Gastrocnemius medialis (tissue), 4 donors: Measurements from ENCODE around the gene DPT. TPM values are rescaled to one million over a fixed set of nuclear protein-coding genes. Genes with fewer than 3 reads are reported as not detected.

Experiments
- ATAC-seq, 2 donors: fragments of 150-250 bp; one replicate each; pipeline ENCODE4 v1.9.1; 2016
- DNase-seq, 2 donors: peaks; one replicate each; pipeline ENCODE4 v3.0.0-alpha.2; 2019
- H3K27ac ChIP-seq, 4 donors: fragments of 200-600 bp; sonication (generic); 1 replicate in 1 of 4; 2 replicates in 3 of 4; pipeline ENCODE4 v1.5.1; 2016 to 2018; ENCODE audit warnings: mild to moderate bottlenecking in 2 of 4, moderate library complexity in 1 of 4
- H3K27me3 ChIP-seq, 3 donors: fragments of 200-600 bp; sonication (generic) in 2 of 3; 1 replicate in 1 of 3; 2 replicates in 2 of 3; pipeline versions ENCODE4 v1.5.1 to v1.6.0; 2016 to 2019; ENCODE audit warnings: mild to moderate bottlenecking in 1 of 3, moderate library complexity in 1 of 3
- H3K36me3 ChIP-seq, 2 donors: fragments of 200-600 bp; sonication (generic) in 1 of 2; one replicate each; pipeline ENCODE4 v1.5.1; 2017 to 2018
- H3K4me1 ChIP-seq, 2 donors: fragments of 200-600 bp; sonication (generic) in 1 of 2; one replicate each; pipeline ENCODE4 v1.5.1; 2016 to 2017; ENCODE audit warnings: mild to moderate bottlenecking in 2 of 2
- H3K4me3 ChIP-seq, 4 donors: fragments of 200-600 bp; sonication (generic) in 3 of 4; 1 replicate in 1 of 4; 2 replicates in 3 of 4; pipeline ENCODE4 v1.5.1; 2016 to 2019; ENCODE audit warnings: mild to moderate bottlenecking in 2 of 4
- H3K9me3 ChIP-seq, 3 donors: fragments of 200-600 bp; sonication (generic) in 2 of 3; 1 replicate in 1 of 3; 2 replicates in 2 of 3; pipeline ENCODE4 v1.5.1; 2016 to 2019
- CTCF ChIP-seq, 5 experiments: fragments of 450-650 bp in 3 of 5; fragments of 200-600 bp in 2 of 5; sonication (generic) in 2 of 5; IDR thresholded peaks in 4 of 5; conservative IDR thresholded peaks in 1 of 5; 1 replicate in 4 of 5; 2 replicates in 1 of 5; pipeline ENCODE4 v1.5.1; 2016 to 2019; ENCODE audit warnings: antibody characterized with exemption in 5 of 5, mild to moderate bottlenecking in 3 of 5, moderate library complexity in 3 of 5
- POLR2A ChIP-seq, 2 donors: fragments of 450-650 bp; IDR thresholded peaks; one replicate each; pipeline ENCODE4 v1.6.1; 2017; ENCODE audit warnings: antibody characterized with exemption in 2 of 2, mild to moderate bottlenecking in 2 of 2, moderate library complexity in 2 of 2
- in situ Hi-C, 4 donors: fragments of 200-750 bp; cut with MboI; loops; one replicate each; pipeline versions ENCODE4 v1.15.0 to v1.8.0; 2017; ENCODE audit warnings: low sequenced_read_pairs in 4 of 4
- intact Hi-C: fragments of 100-400 bp; cut with DNase I; formaldehyde crosslinking; loops from one replicate; pipeline ENCODE4 v1.15.1; 2023; ENCODE audit warnings: low total_unique reads
- total RNA-seq, 4 donors: library from RNA; depleted of rRNA; stranded (reverse); fragments of >200 nt; gene quantifications; one replicate each; pipeline versions ENCODE4 v1.1.0 to v1.2.3, GENCODE V29; 2016

The DPT gene
- total RNA-seq, 4 donors from 2014 or later, result 12.6 to 21.8 (median 14.7) TPM

GRCh38 chr1:168734271-168734670 is 5.3 kb upstream of the DPT start:
- Histone ChIP-seq H3K4me3 (no peak overlapping the region), H3K9me3 (no peaks in the 10 kb centered on the region), H3K4me1 (peaks cover 6 to 13% of the 10 kb centered on the region in 2 donors), H3K36me3 (no peaks in the 10 kb centered on the region), H3K27me3 (no peaks in the 10 kb centered on the region), H3K27ac (no peak overlapping the region)
- in situ Hi-C loops (no loop called here), intact Hi-C loops (no loop called here)
- DNase-seq (peak in 1 of 2 donors; percentile 42), ATAC-seq (peak; percentile 60)
- TF ChIP-seq CTCF (IDR thresholded peaks at IDR 0.05 in 4 of 5, conservative IDR thresholded peaks at IDR 0.05 in 1 of 5) (no peak), POLR2A (IDR thresholded peaks at IDR 0.05) (no peak)

GRCh38 chr1:168733241-168733640 is 4.2 kb upstream of the DPT start:
- no peaks in the 10 kb centered on the region for H3K9me3 ChIP-seq
- H3K27me3 ChIP-seq, result no peaks in the 10 kb centered on the region
- DNase-seq, result no peak
- ATAC-seq, result no peak
- H3K36me3 ChIP-seq, result no peaks in the 10 kb centered on the region
- peaks cover 6 to 13% of the 10 kb centered on the region in 2 donors for H3K4me1 ChIP-seq
- no peak overlapping the region for H3K27ac ChIP-seq
- intact Hi-C loops, result no loop called here
- TF ChIP-seq CTCF (IDR thresholded peaks at IDR 0.05 in 4 of 5, conservative IDR thresholded peaks at IDR 0.05 in 1 of 5) (no peak), POLR2A (IDR thresholded peaks at IDR 0.05) (no peak)
- H3K4me3 ChIP-seq, result no peak overlapping the region
- in situ Hi-C loops, result no loop called here

- Histone ChIP-seq H3K4me3 (no peak overlapping the region), H3K27me3 (no peaks in the 10 kb centered on the region), H3K9me3 (no peaks in the 10 kb centered on the region), H3K36me3 (no peaks in the 10 kb centered on the region), H3K27ac (no peak overlapping the region), H3K4me1 (peaks cover 6 to 13% of the 10 kb centered on the region in 2 donors)
- DNase-seq (no peak), ATAC-seq (no peak)
- TF ChIP-seq CTCF (IDR thresholded peaks at IDR 0.05 in 4 of 5, conservative IDR thresholded peaks at IDR 0.05 in 1 of 5), result no peak
- no peak for TF ChIP-seq POLR2A (IDR thresholded peaks at IDR 0.05)
- in situ Hi-C loops, result no loop called here
- intact Hi-C loops, result no loop called here
These were observed 3.7 kb upstream of the DPT start for GRCh38 chr1:168732736-168733135.

- H3K4me3 ChIP-seq, result no peak overlapping the region
- no peaks in the 10 kb centered on the region for H3K9me3 ChIP-seq
- TF ChIP-seq POLR2A (IDR thresholded peaks at IDR 0.05) (no peak), CTCF (IDR thresholded peaks at IDR 0.05 in 4 of 5, conservative IDR thresholded peaks at IDR 0.05 in 1 of 5) (no peak)
- in situ Hi-C loops, result no loop called here
- H3K4me1 ChIP-seq, result peaks cover 6 to 13% of the 10 kb centered on the region in 2 donors
- no peaks in the 10 kb centered on the region for H3K36me3 ChIP-seq
- intact Hi-C loops, result no loop called here
- DNase-seq (no peak), ATAC-seq (no peak)
- H3K27me3 ChIP-seq, result no peaks in the 10 kb centered on the region
- H3K27ac ChIP-seq, result no peak overlapping the region
These were observed 2.4 kb upstream of the DPT start for GRCh38 chr1:168731244-168731953.
